HG03558 (cell line): ENCODE measurements around the gene CHD2.

Experiments used
- ATAC-seq: cut with Tn5 transposase; IDR thresholded peaks from one replicate; pipeline ENCODE4 v1.9.1; 2021; ENCODE audit warnings: moderate number of reproducible peaks; ENCODE audit not compliant: unreplicated experiment; ENCODE audit errors: extremely low read depth

Gene CHD2

GRCh38 chr15:92924216-92924615, 24.1 kb downstream of the CHD2 start:
- no peak for ATAC-seq

GRCh38 chr15:92925454-92925853, 25.3 kb downstream of the CHD2 start:
- no peak for ATAC-seq

DNA sequence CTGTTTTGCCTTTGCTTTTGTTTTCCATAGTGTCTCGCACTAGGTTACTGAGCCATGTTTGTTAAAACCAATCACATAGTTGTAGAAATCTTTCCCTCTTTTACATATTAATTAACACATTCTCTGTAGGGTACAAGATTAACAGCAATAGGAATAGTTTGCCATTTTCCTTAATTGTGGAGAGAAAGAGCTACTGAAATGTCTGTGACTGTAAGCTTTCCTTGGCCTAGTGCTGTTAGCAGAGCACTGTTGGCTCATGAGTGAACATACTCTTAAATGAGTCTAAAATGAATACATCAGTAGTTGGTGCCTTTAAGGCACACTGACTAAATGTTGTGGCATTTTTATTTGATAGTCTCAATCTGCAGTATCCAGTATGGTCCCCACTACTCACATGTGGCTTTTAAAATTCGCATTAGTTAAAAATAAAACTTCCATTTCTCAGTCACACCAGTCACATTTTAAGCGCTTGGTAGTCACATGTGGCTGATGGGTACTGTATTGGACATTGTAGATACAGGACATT, 28.2 kb downstream of the CHD2 start:
- ATAC-seq: no peak

- no peak for ATAC-seq
Measured at GRCh38 chr15:92929002-92929401, 28.9 kb downstream of the CHD2 start.

GRCh38 chr15:92930054-92930621, 30.0 kb downstream of the CHD2 start:
- no peak for ATAC-seq

DNA sequence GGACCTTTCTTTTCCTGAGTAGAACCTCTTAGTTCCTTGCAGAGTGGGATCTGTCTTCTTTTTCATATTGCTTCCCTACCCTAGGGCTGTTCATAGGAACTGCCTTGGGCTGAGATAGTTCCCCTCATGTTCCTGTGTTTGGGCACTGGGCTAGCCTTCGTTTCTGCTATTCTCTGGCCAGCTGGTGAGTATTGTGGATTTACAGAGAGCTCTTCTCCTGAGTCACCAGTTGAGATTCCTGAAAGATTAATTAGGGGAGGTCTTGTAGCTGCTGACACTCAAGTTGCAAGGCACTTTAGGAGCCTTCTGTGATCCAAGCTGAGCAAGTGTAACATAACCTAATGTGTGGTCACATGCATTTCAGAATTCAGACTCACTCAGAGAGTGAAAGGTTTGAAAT, 30.7 kb downstream of the CHD2 start:
- no peak for ATAC-seq

GRCh38 chr15:92932946-92933649, 33.0 kb downstream of the CHD2 start:
- no peak for ATAC-seq

DNA sequence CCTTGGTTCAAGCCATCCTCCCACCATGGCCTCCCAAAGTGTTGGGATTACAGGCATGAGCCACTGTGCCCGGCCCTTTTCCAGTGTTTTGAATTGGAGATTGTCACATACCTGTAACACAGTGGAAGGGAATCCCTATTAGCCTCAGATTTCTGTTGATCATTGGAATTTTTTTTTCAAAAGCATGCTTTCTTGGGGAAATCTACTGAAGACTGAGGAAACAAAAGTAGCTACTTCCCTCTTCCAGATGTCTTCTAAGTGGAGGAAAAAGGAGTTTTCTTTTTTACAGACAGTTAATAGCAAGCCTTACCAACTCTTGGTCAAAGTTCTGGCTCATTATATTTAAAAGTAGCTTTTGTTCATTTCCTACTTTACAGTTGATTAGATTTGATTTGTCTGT, 33.7 kb downstream of the CHD2 start:
- no peak for ATAC-seq

DNA sequence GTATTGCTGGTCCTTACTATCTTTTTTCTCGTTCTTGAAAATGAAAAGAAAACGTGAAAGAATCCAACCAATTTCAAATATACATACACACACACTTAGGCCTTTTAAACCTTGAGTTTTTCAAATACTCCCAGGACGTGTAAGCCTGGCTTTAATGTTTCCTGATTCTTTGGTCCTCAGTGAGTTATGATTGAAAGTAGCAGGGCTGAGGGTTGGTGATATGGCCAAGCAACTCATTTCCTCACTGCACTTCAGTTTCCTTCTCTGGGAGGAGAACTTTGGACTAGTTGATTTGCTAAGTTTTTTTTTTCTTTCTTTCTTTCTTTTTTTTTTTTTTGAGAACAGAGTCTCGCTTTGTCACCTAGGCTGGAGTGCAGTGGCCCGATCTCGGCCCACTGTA, 34.6 kb downstream of the CHD2 start:
- no peak for ATAC-seq

DNA sequence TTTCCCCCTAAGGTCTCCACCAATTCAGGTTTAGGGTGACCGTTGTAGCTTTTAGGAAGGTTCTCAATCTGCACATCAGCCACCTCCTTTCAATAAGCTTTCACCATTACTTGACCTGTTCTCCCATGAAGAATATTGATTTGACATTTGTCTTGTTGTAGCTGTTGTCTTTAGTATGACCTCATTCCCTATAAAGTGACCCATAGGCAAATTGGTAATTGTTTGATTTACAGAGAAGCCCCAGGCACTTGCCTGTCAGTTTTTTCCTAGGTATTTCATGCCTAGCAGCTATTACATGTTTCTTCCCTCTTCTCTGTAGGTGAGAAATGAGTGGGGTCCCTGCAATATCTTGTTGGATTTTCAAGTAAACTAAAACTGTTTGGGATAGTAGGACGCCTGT, 36.0 kb downstream of the CHD2 start:
- no peak for ATAC-seq

- no peak for ATAC-seq
Measured at GRCh38 chr15:92936693-92937092, 36.6 kb downstream of the CHD2 start.

DNA sequence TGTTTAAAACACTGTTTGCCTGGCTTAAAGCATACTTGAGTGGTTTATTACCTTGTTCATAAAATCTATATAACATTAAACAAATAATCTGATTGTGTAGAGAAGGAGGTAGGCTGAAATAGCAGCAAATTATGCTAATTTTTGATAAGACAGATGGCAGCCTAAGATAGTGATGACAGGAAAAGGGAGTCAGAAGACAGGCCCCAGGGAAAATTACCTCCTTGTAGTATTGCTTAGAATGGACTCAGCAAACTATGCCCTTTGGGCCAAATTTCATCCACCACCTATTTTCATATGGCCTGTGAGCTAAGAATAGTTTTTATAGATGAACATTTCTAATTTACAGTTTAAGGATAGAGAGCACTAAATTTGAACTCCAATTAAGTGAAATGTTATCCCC, 37.8 kb downstream of the CHD2 start:
- no peak for ATAC-seq

DNA sequence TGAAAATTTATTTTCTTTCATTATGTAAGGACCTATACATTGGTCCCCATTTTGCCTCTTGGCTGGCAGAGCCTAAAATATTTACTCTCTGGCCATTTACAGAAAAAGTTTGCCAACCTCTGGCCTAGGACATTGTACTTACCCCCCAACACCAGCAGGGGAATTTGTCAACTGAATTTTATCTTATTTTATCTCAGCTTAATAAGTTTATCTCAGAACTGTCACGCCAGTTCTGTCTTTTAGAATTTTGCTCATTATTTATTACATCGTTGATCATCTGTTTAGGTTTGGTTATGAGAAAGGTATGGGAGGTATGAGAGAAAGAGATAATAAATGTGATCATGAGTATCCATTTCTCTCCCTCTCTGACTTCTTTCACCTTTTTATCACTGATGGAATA, 38.3 kb downstream of the CHD2 start:
- ATAC-seq: no peak

DNA sequence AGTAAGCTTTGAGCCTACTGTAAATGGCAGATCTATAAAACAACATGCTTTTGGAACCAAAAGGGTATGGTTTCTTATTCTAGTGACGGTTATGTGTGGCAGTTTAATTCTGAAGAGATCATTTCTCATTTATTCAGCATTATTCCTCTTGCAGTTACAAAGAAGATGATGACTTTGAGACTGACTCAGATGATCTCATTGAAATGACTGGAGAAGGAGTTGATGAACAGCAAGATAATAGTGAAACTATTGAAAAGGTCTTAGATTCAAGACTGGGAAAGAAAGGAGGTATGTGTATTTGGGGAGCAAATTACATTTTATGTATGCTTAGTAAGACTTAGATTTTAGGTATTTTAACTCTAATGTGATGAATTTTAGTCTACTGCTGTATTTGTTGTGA, 41.5 kb downstream of the CHD2 start:
- no peak for ATAC-seq

- ATAC-seq: no peak
Measured at GRCh38 chr15:92942706-92943105, 42.6 kb downstream of the CHD2 start.

DNA sequence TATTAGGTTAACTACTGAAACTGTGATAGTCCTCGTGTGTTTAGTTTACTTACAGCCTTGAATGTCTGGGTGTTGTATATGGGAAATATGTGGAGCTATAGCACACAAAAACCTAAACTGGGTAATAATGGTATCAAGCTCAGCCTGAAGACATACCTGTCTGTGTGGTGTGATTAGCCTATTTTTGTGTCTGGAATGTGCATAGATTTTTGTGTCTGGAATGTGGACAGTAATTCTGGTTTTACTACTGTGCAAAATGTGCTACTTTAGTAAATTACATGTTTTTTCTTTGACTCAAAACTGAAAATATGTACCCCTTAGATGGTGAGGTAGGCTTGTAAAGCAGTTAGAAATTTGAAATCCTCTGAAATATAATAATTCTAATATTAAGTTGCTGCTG, 43.5 kb downstream of the CHD2 start:
- no peak for ATAC-seq

GRCh38 chr15:92944946-92945521, 44.9 kb downstream of the CHD2 start:
- ATAC-seq: no peak

DNA sequence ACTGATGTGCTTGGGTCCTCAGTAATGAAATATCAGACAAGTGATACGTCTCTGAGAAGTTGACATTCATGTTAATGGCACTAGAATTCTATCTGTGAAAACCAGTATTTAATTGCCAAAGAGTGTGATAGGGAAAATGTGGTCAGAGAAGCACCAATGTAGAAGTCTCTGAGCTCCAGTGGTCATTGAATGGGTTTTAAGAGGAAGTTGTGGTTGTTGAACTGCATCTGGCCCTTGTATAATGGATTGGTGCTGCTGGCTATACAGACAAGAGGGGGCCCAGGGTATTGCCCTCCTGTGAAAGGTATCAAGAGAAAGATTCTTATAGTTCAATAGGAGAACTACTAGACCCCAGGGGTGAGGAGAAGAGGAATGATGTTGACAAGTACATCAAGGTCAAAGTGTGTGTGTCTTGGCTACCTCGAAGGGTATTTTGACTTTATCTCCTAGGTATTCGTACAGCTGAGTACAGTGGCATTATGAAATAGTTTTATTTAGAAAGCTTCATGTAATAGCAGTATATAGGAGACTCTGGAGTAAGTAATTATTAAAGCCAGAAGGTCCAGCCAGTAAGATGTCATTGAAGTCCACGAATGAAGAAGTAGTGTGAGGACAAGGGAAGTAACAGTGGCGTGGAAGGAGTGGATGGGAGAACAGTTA, 47.1 kb downstream of the CHD2 start:
- no peak for ATAC-seq

DNA sequence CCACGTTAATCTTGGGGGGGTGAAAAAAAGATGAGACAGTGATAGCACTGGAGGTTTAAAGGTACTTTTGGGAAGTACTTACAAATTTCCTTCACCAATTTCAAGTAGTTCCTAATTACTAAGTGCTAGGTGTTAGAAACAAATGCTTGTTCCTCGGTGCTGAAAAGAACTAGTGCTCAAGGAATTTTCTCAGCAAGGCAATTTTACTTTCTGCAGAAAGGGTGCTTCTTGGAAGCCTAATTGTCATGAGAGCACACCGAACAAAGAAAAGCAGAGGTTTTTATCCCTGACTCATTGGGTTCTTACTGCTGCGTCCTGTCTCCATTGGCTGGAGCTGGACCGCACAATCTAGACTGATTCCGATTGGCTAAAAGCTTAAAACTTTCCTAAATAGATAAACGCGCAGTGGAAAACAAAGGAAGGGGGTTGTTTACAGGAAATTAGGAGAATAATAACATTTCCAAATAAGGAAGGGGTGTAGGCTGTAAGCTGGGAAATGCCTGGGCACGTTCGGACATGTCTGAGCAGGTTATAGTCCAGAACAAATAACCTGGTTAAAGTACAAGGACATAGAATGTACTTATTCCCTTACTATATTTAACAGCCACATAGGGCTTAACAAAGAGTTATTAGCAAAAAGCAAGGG, 49.6 kb downstream of the CHD2 start:
- ATAC-seq: no peak

DNA sequence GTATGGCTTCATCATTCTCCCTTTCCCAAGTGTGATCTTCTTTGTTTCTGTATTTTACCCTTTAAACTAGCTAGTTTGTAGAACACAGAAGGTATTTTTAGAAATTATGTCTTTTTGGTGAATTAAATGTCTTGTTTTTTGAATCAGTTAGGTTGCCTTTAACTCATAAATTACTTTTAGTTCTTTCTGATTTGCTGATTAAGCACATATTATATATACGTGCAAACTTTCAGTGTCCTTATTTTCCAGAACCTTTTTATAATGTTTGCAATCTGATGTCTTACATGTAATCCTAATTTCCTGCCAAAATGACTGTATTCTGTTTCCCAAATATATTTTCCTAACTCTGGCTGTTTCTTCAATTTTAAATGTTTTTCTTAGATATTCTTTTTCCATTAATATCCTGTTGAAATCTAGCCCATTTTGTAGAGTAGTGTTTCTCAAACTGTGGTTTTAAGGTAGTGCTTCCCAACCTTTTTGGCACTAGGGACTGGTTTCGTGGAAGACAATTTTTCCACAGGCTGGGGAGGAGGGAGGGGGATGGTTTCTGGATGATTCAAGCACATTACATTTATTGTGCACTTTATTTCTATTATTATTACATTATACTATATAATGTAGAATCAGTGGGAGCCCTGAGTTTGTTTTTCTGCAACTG, 51.8 kb downstream of the CHD2 start:
- ATAC-seq: no peak
